ENCODE measurements around the gene DOCK10.

The DOCK10 gene

DNA sequence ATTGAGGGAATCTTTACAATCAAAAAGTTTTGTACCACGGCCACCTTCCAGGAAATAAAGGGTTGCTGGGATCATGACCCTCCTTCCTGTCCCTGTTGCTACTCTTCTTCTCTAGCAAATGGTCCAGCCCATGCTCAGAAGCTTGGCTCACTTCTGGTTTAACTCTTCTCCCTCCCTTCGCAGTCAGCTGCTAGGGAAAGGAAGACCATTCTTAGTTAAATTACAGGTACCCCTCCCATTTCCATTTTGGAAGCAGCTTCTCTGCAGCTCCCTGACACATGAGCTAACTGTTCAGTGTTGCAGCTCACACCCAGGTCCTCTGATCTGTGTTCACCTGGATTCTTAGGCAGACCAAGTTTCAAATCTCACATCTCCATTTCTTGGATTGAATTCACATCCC is 100.3 kb downstream of the DOCK10 start:
- DNase-seq (ENCODE audit: low read depth in 1 of 2, low spot score in 1 of 2): no peak
- TF ChIP-seq JUND (IDR thresholded peaks at IDR 0.05; ENCODE audit: low read depth): no peak
- in situ Hi-C loops (cut with HindIII; ENCODE audit: low pct_unique_long_range_greater_than_20kb, low sequenced_read_pairs): no loop called here

DNA sequence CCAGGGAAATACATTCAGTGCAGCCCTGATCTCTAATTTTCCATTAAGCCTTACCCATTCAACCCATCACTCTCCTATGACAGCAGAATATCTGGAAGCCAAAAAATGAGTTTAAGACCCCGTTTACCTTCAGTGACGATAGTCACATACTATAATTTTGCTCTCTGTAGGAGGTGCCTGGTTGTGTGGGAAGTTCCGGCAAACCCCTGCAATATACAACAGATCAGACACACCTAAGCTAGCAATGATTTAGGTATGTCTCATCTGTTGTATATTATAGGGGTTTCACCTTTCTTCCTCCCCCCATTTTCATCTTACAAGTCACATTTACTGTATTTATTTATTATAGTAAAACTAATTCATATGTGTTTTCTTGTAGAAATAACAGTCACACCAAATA is 101.7 kb downstream of the DOCK10 start:
- in situ Hi-C loops (cut with HindIII; ENCODE audit: low pct_unique_long_range_greater_than_20kb, low sequenced_read_pairs): no loop called here
- no peak for DNase-seq (ENCODE audit: low read depth in 1 of 2, low spot score in 1 of 2)
- no peak for TF ChIP-seq JUND (IDR thresholded peaks at IDR 0.05; ENCODE audit: low read depth)

DNA sequence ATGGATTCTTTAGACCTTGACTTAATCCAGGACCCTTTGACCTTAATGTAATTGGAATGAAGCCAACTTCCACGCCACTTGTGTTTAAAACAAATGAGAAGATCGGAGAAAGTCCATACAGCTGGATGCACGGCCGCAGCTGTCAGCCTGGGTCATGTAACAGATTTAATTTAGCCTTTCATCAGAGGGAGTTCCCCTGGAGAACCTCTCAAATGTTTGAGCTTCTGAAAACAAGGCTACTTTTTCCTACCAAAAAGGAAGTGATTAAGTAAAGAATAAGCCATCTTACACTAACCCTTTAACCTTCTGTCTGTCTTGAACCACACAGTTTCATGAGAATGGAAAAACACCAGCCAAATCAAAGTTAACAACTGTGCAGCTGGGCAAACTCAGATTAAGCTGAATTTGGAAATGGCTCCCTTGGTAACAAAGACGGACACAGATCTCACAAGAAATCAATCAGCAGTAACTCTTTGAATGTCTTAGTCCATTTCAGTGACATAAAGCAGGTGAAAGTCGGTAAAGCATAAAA is 103.6 kb downstream of the DOCK10 start:
- TF ChIP-seq JUND (IDR thresholded peaks at IDR 0.05; ENCODE audit: low read depth): no peak
- in situ Hi-C loops (cut with HindIII; ENCODE audit: low pct_unique_long_range_greater_than_20kb, low sequenced_read_pairs): no loop called here
- no peak for DNase-seq (ENCODE audit: low read depth in 1 of 2, low spot score in 1 of 2)

DNA sequence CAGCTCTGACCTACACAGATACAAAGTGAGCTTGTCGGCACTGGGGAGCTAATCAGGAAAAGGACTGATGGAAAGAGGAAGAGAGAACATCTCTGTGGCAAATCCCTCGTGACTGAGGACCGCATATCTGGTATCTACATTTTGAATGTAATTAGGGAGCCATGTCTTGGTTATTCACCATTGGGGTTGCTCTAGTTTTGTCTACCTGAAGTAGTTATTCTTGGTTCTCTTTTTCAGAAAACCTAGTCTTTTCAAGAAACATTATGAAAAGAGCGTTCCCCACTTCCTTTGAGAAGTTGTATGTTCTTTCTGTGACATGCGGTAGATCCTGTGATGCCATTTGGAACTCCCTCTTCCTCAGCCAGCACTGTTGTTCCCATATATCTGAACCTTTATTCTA is 104.4 kb downstream of the DOCK10 start:
- no peak for DNase-seq (ENCODE audit: low read depth in 1 of 2, low spot score in 1 of 2)
- in situ Hi-C loops (cut with HindIII; ENCODE audit: low pct_unique_long_range_greater_than_20kb, low sequenced_read_pairs): no loop called here
- no peak for TF ChIP-seq JUND (IDR thresholded peaks at IDR 0.05; ENCODE audit: low read depth)

DNA sequence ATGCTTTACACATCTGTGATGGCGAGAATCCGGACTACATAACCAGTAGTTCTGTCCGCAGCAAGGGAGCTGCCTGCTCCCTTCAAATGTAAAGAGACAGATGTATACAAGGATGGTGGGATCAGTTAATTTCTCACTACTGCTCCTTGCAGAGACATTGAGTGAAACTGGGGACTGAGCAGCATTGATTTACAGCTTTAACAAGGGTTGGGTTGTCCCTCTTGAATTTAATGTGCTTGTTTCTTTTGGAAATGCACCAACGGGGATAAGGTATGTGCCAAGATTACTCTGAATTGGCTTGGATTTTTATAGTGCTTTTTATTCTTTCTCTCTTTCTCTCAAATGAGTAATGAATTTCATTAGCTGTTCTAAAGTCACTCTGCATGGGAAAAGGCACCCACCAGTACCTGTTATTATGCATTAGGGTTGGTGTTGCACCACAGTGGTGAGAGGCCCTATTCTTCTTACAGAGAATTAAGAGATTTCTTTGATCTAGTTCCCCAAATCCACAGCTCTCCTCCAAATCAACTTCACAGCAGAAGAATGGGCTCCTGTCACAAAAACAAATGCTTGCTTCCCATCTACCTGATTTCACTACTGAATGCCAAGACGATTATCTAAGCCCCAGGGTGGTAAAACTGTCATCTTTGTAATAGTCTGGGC is 107.6 kb downstream of the DOCK10 start:
- in situ Hi-C loops (cut with HindIII; ENCODE audit: low pct_unique_long_range_greater_than_20kb, low sequenced_read_pairs): no loop called here
- no peak for DNase-seq (ENCODE audit: low read depth in 1 of 2, low spot score in 1 of 2)
- TF ChIP-seq JUND (IDR thresholded peaks at IDR 0.05; ENCODE audit: low read depth): no peak

DNA sequence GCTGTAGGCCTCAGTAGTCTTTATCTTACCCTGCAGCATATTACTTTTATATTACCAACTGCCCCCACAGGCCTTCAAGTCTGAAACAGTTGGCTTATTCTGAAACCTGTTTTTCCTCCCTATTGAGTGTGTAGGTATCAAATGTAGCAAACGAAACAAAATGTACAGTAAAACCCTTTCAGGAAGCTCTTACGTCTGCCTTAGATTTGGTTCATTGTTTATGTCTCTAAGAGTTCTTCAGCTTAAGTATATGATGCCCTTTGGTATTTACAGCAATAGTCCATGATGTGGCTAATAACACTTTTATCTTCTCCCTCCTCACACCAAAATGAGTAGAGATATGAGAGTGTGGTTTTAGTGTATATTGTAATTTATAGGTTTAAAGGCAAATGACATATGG is 108.8 kb downstream of the DOCK10 start:
- no peak for TF ChIP-seq JUND (IDR thresholded peaks at IDR 0.05; ENCODE audit: low read depth)
- DNase-seq (ENCODE audit: low read depth in 1 of 2, low spot score in 1 of 2): no peak
- in situ Hi-C loops (cut with HindIII; ENCODE audit: low pct_unique_long_range_greater_than_20kb, low sequenced_read_pairs): no loop called here

DNA sequence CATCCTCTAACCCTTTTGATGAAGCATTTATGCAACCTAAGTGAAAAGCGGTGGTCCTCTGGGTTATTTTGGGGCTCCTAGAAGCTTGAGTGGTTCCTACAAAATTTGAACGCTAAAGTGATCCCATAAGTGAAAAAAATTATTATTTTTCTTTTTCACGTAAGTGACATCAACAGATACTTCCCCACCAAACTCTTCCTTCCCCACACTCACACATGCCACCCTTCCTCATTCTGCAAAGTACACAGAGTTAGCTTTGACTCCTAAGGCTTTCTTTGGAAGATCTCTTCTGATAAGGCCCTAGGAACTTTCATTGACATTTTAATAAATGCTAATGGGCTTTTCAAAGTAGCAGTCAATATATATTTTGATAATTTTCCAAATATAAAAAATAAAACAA is 109.7 kb downstream of the DOCK10 start:
- no peak for TF ChIP-seq JUND (IDR thresholded peaks at IDR 0.05; ENCODE audit: low read depth)
- DNase-seq (ENCODE audit: low read depth in 1 of 2, low spot score in 1 of 2): no peak
- in situ Hi-C loops (cut with HindIII; ENCODE audit: low pct_unique_long_range_greater_than_20kb, low sequenced_read_pairs): no loop called here

DNA sequence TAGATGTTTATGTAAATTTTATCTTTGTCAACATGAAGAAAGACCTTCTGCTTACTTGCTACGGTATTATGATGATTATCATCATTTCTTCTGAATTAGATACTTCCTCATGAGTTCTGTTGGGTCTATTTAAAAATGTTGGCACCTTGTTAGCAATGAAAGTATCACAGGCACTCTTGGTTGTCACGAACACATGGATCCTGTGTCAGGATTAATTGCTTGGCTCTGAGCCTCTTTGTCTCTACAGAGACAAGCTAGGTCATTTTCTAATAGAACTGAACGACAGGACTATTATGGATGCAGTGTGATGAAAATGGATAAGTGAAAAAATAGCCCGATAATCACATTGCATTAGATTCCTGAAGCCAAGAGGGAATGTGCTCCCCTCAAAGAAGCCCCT is 110.3 kb downstream of the DOCK10 start:
- TF ChIP-seq JUND (IDR thresholded peaks at IDR 0.05; ENCODE audit: low read depth): no peak
- in situ Hi-C loops (cut with HindIII; ENCODE audit: low pct_unique_long_range_greater_than_20kb, low sequenced_read_pairs): no loop called here
- DNase-seq (ENCODE audit: low read depth in 1 of 2, low spot score in 1 of 2): no peak

DNA sequence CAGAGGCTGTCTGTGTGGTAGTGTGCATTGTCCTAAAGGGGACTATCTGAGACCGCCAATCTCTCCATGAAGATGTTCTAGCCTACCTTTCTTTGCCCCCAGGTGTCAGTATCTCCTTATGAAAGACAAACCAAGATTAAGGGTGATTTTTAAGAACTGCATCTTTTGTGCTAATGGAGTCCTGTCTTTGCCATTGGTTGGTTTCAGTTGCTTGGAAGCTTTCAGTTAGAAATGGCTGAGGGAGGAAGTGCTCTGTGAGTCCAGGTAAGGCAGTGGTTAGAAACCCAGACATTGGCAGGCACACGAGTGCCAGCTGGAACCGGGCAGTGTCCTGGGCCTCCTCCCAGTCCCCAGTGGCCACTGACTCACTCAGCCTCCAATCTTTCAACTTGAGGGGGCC is 111.3 kb downstream of the DOCK10 start:
- in situ Hi-C loops (cut with HindIII; ENCODE audit: low pct_unique_long_range_greater_than_20kb, low sequenced_read_pairs): no loop called here
- TF ChIP-seq JUND (IDR thresholded peaks at IDR 0.05; ENCODE audit: low read depth): no peak

DNA sequence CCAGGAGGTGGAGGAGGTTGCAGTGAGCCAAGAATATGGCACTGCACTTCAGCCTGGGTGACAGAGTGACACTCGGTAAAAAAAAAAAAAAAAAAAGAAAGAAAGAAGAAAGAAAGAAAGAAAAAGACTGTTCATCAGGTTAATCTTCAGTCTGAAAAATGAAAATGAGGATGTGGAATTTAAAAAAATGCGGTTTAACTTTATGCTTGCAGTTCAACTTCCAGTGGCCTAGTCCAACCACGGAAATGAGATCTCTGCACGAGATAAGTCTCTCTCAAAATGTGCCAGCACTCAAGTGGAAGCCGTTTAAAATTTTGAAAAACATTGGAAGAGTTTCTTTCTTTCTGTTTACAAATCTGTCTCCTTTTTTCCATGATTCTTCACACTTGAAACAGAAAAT is 112.1 kb downstream of the DOCK10 start:
- in situ Hi-C loops (cut with HindIII; ENCODE audit: low pct_unique_long_range_greater_than_20kb, low sequenced_read_pairs): no loop called here
- no peak for DNase-seq (ENCODE audit: low read depth in 1 of 2, low spot score in 1 of 2)
- TF ChIP-seq JUND (IDR thresholded peaks at IDR 0.05; ENCODE audit: low read depth): no peak

More for the DNA sequence above, 111.3 kb downstream of the DOCK10 start:
- DNase-seq (ENCODE audit: low read depth in 1 of 2, low spot score in 1 of 2): no peak

DNA sequence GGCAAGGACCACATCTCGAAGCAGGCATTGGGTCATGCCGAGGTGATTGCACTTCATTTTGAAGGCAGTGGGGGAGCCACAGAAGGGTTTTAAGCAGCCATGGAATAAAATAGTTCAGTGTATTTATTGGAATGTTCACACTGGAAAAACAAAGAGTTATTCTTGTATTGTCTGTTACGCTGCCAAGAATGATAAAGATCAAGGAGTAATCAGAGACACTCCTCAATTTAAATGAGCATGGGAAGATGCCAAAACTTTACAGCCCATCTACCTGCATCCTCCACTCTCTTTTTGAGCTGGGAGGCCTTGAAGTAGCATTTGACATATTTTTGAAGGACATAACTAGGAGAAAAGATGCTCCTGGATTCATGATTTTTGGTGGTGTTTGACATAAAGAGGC is 112.8 kb downstream of the DOCK10 start:
- in situ Hi-C loops (cut with HindIII; ENCODE audit: low pct_unique_long_range_greater_than_20kb, low sequenced_read_pairs): no loop called here
- no peak for TF ChIP-seq JUND (IDR thresholded peaks at IDR 0.05; ENCODE audit: low read depth)
- no peak for DNase-seq (ENCODE audit: low read depth in 1 of 2, low spot score in 1 of 2)

DNA sequence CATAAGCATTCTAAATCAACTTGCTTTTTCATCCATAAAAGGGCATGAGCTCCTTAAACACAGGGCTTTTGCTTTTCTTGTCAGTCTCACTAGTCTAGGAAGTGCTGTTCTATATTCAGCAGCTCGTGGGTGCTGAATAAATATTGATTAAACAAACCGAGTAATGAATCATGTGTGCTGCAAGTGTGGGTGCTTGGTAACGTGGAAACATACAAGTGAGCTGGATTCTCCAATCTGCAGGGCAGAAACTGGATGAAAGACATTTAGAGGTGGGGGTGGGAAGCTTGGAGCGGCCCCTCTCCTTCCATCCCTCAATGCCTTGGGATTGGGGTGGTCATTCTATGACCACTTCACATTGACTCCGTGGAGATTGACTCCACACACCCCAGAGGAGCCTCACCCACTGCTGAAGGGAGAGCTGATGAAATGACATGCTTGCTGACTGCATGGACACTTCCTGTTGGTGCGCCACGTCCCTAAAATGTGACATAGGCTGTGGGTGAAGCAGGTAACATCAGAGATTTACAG is 114.6 kb downstream of the DOCK10 start:
- TF ChIP-seq JUND (IDR thresholded peaks at IDR 0.05; ENCODE audit: low read depth): no peak
- peak in 1 of 2 experiments; percentile 39 for DNase-seq (ENCODE audit: low read depth in 1 of 2, low spot score in 1 of 2)
- in situ Hi-C loops (cut with HindIII; ENCODE audit: low pct_unique_long_range_greater_than_20kb, low sequenced_read_pairs): no loop called here

DNA sequence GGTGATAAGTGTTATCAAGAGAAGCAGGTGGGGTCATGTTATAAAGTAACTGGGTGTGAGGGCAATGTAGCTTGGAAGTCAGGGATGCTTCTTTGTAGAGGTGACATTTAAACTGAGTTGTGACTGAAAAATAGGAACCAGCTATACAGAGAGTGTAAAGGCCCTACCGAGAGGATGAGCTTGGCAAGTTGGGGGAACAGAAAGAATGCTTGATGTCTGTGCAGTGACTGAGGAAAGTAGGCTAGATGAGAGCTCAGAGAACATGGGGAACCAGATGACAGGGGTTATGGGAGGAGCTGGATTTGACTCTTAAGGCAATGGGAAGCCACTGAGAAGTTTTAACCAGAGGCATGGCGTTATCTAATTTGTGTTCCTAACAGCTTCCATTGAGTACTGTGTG is 115.3 kb downstream of the DOCK10 start:
- no peak for DNase-seq (ENCODE audit: low read depth in 1 of 2, low spot score in 1 of 2)
- no peak for TF ChIP-seq JUND (IDR thresholded peaks at IDR 0.05; ENCODE audit: low read depth)
- in situ Hi-C loops (cut with HindIII; ENCODE audit: low pct_unique_long_range_greater_than_20kb, low sequenced_read_pairs): no loop called here

DNA sequence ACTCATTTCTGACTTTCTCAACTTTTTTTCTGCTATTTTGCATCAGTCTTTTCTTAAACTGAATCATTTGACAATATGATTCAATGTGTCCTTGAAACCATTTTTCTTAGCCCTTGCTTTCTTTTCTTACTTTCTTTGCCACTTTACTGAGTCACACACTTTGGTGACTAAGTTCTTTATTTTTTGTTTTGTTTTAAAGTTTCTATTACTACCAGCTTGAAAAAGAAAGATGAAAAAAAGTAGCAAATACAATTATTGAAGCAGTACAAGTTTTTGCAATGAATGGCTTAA is 116.5 kb downstream of the DOCK10 start:
- in situ Hi-C loops (cut with HindIII; ENCODE audit: low pct_unique_long_range_greater_than_20kb, low sequenced_read_pairs): no loop called here
- no peak for DNase-seq (ENCODE audit: low read depth in 1 of 2, low spot score in 1 of 2)
- TF ChIP-seq JUND (IDR thresholded peaks at IDR 0.05; ENCODE audit: low read depth): no peak

Data from T47D (cell line).